ENCODE data around the gene SNX8.

Gene SNX8

GRCh38 chr7:2203766-2204300 is 110.4 kb downstream of the SNX8 start:
- Mint-ChIP-seq H3K4me1 (peaks cover 5% of the 10 kb centered on the region), H3K27me3 (no peaks in the 10 kb centered on the region), H3K36me3 (ENCODE audit: insufficient read depth) (peaks cover 5% of the 10 kb centered on the region), H3K4me3 (no peak overlapping the region), H3K27ac (ENCODE audit: low read depth) (no peak overlapping the region), H3K9me3 (no peaks in the 10 kb centered on the region)
- DNase-seq (ENCODE audit: low spot score in 2 of 2), result no peak
- ATAC-seq (replicated peaks; ENCODE audit: extremely low read depth, poor library complexity, severe bottlenecking), result no peak

GRCh38 chr7:2202901-2203765 is 111.1 kb downstream of the SNX8 start:
- DNase-seq (ENCODE audit: low spot score in 2 of 2), result no peak
- H3K27ac Mint-ChIP-seq (ENCODE audit: low read depth), result no peak overlapping the region

GRCh38 chr7:2202361-2202761 is 111.9 kb downstream of the SNX8 start:
- no peak for ATAC-seq (replicated peaks; ENCODE audit: extremely low read depth, poor library complexity, severe bottlenecking)
- peaks cover 5% of the 10 kb centered on the region for H3K36me3 Mint-ChIP-seq (ENCODE audit: insufficient read depth)

More at GRCh38 chr7:2202901-2203765, 111.1 kb downstream of the SNX8 start:
- H3K4me3 Mint-ChIP-seq, result no peak overlapping the region
- H3K27me3 Mint-ChIP-seq, result no peaks in the 10 kb centered on the region
- peaks cover 5% of the 10 kb centered on the region for H3K4me1 Mint-ChIP-seq
- no peak for ATAC-seq (replicated peaks; ENCODE audit: extremely low read depth, poor library complexity, severe bottlenecking)
- H3K36me3 Mint-ChIP-seq (ENCODE audit: insufficient read depth), result peaks cover 5% of the 10 kb centered on the region
- H3K9me3 Mint-ChIP-seq, result no peaks in the 10 kb centered on the region

More at GRCh38 chr7:2202361-2202761, 111.9 kb downstream of the SNX8 start:
- no peak for DNase-seq (ENCODE audit: low spot score in 2 of 2)
- Mint-ChIP-seq H3K4me1 (peaks cover 5% of the 10 kb centered on the region), H3K4me3 (no peak overlapping the region), H3K9me3 (no peaks in the 10 kb centered on the region), H3K27me3 (no peaks in the 10 kb centered on the region), H3K27ac (ENCODE audit: low read depth) (no peak overlapping the region)
